Muscle of back (tissue), 11 donors: ENCODE measurements around the gene AIFM1. TPM values are rescaled to one million over a fixed set of nuclear protein-coding genes. Genes with fewer than 3 reads are reported as not detected.

ENCODE experiments used
- DNase-seq, 3 donors: peaks; one replicate each; pipeline versions ENCODE4 v3.0.0 to v3.0.0-alpha.2; 2013
- polyA plus RNA-seq, 10 donors: library from polyadenylated mRNA; unstranded; fragments of 120-200 nt; gene quantifications; one replicate each; pipeline ENCODE4 v1.2.1, GENCODE V29; 2013; ENCODE audit not compliant: insufficient read length in 10 of 10

The AIFM1 gene
- polyA plus RNA-seq, 10 donors: 19.9 to 28.1 (median 24.0) TPM

DNA sequence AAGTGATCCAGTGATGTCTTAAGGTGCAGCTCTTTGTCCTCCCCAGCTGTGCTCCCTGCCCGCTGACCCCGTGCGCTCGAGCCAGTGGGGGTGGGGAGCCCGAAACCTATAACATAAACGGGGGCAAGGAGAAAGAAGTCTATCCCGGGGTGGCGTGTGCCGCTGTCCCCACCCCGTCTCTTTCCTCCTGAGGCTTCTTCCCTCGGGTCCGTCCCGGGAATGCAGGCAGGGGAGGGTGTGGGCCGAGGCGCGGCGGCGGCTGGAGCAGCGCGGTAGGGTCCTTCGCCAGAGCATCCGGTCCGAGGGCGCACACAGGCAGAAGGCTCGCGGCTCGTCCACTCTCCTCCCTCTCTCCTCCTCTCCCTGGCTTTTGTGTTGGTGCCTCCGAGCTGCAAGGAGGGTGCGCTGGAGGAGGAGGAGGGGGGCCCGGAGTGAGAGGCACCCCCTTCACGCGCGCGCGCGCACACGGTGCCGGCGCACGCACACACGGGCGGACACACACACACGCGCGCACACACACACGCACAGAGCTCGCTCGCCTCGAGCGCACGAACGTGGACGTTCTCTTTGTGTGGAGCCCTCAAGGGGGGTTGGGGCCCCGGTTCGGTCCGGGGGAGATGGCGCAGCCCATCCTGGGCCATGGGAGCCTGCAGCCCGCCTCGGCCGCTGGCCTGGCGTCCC is 5.9 kb upstream of the AIFM1 start, which contains the start of gene RAB33A:
RAB33A (plus strand) TSS at position 517 of the 681 bp plus-strand sequence; CDS start at position 618, 101 bp downstream.
- peak in 1 of 3 donors; percentile 69 for DNase-seq

DNA sequence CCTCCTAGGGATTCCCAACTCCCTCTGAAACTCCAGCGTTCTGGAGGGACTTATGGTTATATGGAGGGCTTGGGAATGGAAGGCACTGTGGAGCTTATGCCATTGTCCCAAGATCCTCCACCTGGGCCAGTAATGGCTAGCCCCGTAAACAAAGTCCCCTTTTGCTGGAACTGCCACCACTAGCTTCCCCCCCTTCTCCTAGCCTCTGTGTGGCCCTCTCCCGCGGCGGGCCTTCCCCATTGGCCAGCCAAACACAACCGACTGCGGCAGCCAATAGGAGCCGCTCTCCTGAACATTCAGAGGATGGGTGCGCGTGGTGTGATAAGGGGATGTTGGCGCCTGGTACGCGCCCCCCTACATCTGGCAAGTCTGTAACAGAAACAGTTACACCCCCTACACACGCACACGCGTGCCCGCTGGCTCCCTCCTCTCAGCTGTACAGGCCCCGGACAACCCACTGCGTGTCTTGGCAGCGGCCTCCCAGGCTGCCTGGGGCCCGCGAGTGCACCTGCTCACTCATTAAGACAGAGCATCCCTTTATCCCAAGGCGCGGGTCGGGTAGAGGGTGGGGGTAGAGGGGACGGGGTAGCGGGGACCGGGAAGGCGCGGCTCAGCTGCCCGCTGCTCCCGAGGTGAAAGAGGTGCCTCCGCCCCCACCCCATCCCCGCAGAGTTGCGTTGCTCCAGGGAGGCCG is 5.3 kb upstream of the AIFM1 start:
- DNase-seq: peak in 1 of 3 donors; percentile 39

DNA sequence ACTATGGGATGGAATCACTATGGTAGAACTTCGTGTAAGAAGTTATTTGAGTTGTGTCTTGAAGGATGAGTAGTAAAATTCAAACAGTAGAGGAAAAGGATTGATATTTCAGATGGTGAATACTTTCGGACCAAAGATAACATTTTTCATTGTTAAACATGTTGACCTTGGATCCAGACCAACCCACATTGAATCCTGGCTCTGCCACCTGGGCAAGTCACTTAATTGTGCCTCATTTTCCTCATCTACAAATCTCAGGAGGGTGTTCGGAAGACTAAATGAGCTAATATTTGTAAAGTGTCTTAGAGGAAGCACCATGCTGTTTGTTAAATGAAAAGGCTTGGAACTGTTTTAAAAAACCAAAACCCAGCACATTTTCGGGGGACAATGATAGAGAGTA is 1.4 kb upstream of the AIFM1 start:
- no peak for DNase-seq

DNA sequence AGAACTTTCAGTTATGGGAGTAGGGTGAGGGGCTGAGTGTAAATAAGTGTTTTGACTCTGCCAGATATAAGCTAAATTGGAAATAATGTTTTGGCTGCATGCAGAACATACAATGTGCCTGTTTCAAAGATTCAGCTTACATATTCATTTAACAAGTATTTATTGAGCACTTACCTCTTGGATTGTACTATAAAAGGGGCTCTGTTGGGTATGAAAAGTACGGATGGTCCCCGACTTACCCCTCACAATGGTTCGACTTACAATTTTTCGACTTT is 799 bp upstream of the AIFM1 start:
- no peak for DNase-seq

DNA sequence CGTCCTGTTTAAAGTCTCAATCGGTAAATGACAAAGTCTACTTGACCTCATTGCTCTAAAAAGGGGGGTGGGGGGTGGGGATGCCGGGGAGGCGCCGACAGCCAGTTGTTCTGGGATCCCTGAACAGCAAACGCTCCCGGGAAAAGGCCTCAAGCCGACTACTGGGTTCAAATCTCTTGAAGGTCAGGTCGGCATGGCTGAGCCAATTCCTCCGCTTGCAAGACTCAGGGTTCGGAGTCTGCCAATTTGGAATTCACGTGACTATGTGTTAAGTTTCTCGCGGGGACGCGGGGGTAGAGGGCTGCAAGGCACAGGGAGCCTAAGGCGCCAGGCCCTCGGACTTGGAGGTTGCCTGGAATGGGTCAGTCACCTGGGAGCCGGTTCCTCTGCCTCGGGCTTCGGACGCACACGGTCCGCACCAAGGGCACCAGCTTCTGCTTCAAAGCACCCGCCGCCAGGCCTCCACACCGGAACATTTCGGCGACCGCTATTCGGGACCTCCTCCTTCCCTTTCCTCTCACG is 399 bp downstream of the AIFM1 start:
- DNase-seq: no peak

DNA sequence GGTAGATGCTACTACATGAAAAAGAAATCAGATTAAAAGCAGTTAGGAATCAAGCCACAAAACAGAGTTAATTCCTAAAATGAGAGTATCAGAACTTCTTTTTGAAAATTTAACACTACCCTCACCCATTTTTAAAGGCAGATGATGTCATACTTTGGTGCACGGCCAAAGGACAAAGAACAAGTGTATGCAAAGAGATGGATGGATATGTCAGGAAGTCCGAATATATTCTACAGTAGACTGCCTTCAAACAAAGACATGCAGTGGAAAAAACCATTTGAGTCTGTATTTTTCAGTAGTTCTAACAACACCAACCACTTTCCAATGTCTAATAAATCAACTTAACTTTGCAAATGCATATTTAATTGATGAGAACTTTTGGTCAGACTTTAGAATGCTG is 2.2 kb downstream of the AIFM1 start:
- no peak for DNase-seq

DNA sequence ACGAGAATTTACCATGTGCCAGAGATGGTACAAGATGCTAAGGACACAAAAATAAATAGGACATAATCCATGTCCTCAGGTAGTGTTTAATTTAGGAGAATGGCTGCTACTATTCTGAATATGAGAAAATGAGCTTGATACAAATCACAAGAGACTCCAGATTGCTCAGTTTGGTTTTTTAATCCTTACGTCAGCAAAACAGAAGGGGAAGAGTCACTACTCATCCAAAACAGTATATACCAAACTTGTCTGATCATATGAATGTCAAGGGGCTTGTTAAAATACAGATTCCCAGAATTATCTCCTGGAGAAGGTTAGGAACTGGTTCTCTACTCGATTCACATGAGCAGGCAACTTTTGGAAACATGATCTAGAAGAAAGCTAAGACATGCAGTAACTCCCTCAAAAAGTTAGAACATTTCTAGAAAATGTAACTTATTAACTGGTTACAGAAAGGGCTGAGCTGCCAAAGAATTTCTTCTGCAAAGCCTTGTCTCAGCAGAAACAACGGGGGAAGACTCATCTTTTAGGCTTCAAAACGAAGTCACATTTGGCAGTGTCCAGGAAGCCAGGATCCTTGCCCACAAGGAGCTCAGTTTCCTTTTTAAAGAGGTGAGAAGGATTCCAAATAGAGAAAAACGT is 3.4 kb downstream of the AIFM1 start:
- DNase-seq: no peak

DNA sequence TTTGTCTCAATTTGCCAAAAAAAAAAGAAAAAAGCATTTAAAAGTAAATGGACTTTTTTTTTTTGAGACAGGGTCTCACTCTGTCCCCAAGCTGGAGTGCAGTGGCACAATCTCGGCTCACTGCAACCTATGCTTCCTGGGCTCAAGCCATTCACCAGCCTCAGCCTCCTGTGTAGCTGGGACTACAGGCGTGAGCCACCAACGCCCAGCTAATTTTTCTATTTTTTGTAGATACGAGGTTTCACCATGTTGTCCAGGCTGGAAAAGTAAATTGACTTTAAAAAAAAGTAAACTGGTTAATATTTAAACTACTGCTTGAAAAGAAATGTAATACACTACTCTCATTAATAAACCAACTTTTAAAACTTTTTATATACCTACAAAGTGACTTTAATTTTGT is 5.9 kb downstream of the AIFM1 start:
- DNase-seq: no peak

DNA sequence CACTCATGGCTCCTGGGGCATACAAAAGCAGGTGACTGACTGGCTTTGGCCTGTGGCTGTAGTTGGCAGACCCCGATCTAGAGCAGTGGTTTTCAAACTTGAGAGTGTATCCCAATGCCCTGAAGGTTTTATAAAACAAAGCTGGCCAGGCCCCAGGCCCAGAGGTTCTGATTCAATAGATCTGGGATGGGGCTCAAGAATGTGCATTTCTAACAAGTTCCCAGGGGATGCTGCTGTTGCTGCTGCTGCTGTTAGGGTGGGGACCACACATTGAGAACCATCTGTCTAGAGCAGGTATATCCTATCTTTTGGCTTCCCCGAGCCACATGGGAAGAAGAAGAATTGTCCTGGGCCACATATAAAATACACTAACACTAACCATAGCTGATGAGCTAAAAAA is 7.3 kb downstream of the AIFM1 start:
- no peak for DNase-seq

DNA sequence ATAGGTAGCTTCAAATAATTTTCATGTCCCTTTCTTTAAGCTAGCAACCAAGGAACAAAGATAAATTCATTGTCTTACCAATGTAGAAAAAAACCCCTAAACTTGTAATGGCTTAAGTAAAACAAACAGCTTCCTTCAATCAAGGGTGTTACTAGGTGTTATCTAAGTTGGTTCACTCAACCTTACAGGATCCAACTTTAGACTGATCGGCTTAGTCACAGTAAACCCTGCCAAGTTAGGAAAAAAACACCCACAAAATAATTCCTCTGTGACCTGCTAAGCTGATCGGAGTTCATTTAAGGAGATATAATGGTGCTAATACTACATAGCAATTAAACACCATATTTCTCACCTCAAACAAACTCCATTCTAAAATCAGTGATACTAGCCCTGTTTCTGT is 10.1 kb downstream of the AIFM1 start:
- no peak for DNase-seq

DNA sequence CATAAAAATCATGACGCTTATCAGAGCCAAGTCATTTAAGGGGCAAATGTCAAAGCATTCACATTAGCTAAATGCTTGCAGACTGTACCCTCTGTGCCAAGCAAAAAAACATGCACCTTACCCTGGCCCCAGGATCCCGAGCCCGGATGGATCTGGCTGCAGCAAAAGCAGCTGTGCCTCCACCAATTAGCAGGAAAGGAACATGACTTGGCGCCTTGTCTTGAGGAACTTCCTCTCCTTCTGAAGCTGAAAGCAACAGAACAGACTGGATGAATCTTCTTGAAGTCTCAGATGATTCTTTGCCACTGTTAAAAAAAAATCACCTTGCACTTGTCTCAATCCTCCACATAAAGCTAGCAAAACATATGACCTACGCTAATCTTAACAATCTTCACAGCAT is 18.0 kb downstream of the AIFM1 start:
- no peak for DNase-seq

DNA sequence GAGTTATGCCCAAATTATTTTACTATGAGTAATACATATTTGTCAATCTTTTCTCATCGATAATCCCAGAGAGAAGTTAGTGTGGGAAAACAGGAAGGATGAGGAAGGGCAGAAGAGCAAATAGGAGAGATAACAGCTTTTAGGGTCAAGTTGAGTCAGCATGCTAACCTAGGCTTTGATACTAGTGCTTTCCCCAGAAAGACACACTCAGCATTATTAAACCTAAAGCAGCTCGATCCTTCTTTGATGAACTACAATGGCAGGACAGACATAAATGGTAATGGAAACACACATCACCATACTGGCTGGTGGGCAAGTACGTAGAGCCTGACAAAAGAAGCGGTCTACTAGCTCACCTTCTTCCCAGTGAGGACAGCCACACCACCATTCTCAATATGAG is 20.5 kb downstream of the AIFM1 start:
- no peak for DNase-seq

DNA sequence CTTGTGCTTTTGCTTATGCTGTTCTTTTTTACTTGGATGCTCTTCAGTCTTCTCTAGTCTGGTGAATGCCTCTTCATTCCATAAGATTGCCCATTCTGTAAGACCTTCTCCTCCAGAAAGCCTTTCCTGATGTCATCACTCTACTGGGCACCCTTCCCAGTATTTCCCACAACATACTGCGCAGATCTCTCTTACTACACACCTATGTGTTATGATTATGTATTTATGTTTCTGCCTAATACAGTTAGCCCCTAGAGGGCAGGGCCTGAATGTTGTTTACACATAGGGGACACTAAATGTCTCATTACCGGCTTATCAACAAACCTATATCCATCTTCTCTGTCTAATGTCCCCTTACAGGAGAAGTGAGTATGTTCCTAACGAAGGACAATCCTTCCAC is 21.1 kb downstream of the AIFM1 start:
- DNase-seq: no peak

DNA sequence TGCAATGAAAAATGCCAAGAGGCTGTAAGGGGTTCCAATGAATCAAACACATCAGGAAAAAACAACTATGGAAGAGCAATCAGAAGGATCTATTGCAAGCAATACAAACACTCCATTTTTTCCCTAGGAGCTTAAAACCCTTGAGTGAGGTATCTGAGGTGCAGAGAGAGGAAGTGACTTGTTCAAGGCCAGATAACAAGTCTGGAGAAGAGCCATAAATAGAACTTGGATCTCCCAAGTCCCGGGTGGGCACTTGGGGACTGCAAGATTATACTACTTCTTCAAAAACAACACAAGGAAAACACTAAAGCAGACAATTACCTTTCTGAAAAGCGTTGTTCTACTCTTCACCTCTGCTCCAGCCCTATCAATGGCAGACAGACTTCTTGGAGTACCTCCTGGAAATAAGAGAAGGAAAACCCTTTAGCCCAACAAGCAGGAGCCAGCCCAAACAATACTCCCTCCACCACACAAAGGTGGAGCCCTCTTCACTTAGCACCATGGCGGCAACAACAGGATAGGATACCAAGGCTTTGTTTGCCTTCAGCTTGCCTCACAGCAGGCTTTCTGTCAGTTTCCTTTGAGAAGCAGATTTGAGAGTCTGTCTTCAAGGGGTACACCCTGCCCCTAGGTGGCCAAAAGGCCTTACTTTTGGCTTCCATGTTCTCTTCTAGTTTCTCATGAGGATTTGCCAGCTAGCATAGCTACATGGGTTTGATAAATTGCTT is 26.0 kb downstream of the AIFM1 start:
- no peak for DNase-seq

DNA sequence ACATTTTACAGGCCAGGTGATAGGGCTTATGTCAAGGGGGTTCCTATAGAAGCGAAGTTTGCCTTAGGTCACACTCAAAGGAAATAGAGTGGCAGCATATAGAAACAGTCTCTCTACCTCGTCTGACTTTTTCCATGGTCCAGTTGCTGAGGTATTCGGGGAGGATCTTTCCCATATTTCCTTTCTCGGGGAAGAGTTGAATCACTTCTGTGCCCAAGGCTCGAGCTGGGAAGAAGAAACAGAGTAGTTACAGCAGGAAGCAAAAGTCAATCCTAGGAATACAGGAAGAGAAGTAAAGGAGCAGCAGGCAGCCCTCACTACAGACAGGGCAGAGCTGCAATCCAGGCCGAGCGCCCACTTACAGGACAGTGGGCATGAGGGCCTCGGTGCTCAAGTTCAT is 28.7 kb downstream of the AIFM1 start:
- DNase-seq: no peak

DNA sequence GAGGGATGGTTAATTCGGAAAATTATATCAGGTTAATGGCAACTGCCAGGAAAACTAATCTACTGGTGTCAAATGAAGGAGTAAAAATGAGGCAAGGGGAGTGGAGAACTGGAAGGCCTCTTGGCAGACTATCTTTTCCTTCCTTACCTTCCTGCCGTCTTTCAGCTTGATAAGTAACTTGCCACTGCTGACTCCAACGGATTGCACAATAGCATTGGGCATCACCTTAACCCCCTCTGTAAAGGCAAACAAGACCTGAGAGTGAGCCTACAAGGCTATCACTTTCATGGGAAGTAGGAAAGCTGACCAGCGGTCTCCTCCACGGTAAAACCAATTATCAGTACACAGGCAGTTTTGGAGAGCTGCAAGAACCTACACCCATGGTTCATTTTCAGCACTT is 29.1 kb downstream of the AIFM1 start:
- DNase-seq: no peak

DNA sequence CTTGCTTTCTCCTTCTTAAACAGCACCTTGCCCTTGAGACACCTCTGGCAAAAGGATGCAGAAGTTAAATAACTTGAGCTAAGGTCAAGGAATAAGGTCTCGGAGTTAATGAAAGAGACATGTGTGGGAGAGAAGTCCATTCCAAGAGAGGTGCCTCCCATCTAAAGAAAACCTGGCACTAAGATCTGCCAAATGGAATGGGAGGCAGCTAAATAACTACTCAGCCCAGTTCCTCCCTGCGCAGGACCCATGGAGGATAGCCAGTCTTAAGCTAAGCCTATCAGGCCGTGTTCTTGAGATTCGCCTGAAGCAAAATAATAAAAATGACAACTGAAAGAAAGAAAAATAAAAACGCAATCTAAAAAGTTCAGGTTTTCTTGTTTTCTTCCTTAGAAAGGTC is 34.7 kb downstream of the AIFM1 start:
- no peak for DNase-seq

DNA sequence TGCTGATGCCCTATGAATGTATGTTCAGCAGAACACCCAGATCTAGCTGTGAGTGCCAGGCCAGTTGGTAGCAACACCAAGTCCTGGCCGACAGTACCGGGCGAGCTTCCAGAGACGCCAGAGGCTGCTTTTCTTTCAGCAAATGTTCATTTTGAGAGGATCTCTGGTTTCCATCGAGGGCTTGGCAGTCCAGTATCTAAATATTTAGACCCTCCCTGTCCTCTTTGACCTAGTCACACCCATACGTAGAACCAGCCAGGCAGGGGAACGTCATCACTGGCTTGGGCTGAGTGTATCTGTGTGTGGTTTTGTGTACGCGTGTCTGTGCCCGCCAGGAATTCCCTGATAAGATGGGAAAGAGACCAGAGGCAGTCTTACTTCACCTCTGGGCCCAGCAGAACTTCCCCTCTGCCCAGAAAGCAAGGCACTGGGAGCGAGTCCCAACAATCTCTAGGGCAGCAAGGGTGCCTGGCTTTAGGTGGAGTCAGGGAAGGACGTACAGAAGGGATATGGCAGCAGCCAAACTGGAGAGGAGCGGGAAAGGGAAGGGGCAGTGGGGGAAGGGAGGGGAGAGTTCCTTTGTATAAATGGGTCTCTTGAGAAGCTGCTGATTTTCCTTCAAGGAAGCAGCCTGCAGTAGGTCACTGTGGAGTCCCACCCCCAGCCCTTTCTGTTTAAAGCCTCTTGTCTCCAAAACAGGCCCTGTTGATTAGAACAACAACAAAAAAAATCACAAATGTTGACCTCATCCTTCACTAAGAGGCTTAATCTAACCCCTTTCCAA is 40.4 kb downstream of the AIFM1 start:
- peak in 1 of 3 donors; percentile 60 for DNase-seq

DNA sequence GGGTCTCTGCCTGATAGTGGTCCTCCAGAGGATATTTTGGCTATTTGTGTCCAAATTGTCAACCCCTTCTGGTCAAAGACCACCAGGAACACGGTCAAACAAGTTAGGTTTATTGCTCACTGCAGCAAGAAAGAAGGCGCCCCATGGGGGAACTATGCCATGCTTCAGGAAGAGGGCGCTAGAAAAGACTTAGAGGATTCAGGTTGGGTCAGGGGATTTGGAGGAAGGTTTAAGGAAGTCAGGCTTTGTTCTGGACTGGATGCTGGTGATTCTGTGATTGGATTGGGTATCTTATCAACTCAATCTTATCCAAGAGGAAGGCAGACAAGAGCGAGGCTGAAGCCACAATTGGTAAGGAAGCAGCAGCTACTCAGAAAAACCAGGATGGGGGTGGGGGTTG is 41.1 kb downstream of the AIFM1 start:
- no peak for DNase-seq

DNA sequence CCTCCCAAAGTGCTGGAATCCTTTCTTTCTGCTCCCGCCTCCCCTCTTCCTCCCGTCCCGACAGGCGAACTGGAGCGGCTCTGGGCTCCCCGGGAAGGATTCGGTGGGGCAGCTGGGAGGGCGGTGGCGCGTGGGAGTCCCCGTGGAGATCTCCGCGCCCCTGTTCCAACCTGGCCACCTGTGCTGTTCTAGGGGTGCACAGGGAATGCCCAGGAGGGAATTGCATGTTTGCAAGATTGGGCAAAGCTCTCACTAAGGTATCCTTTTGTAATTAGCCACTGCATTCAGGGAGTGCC is 44.2 kb downstream of the AIFM1 start:
- DNase-seq: no peak

DNA sequence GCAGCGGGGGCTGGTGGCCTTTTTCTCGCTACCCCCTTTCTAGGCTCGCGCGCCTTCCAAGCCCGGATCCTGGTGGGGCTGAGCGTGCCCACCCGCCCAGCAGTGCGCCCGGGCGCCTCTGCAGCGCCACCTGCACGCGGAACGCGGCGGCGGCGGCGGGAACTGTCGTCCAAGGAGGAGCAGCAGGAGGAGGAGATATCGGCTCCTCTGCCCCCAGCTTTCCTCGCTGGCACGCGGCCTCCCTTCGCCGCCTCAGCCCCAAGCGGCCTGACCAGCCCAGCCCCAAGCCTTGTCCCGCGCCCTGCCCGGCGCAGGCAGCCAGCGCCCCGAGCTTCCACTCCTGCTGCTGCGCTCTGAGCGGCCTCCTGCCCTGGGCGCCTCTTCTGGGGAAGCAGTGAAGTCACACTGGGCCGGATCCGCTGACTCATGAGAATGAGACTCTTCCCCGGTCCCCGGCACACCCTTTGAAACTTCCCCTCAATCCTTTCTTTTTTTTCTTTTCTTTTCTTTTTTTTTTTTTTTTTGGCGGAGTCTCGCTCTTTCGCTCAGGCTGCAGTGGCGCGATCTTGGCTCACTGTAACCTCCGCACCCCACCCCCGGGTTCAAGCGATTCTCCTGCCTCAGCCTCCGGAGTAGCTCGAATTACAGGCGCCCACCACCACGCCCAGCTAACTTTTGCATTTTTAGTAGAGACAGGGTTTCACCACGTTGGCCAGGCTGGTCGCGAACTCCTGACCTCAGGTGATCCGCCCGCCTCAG is 44.7 kb downstream of the AIFM1 start:
- DNase-seq: peak; percentile 62 to 92 (median 70)
